GM18870 (cell line): Measurements from ENCODE around the gene PAX6.

ENCODE experiments used
- ATAC-seq: cut with Tn5 transposase; IDR thresholded peaks from one replicate; pipeline ENCODE4 v1.9.1; 2021; ENCODE audit warnings: moderate library complexity; ENCODE audit not compliant: unreplicated experiment

PAX6 gene

DNA sequence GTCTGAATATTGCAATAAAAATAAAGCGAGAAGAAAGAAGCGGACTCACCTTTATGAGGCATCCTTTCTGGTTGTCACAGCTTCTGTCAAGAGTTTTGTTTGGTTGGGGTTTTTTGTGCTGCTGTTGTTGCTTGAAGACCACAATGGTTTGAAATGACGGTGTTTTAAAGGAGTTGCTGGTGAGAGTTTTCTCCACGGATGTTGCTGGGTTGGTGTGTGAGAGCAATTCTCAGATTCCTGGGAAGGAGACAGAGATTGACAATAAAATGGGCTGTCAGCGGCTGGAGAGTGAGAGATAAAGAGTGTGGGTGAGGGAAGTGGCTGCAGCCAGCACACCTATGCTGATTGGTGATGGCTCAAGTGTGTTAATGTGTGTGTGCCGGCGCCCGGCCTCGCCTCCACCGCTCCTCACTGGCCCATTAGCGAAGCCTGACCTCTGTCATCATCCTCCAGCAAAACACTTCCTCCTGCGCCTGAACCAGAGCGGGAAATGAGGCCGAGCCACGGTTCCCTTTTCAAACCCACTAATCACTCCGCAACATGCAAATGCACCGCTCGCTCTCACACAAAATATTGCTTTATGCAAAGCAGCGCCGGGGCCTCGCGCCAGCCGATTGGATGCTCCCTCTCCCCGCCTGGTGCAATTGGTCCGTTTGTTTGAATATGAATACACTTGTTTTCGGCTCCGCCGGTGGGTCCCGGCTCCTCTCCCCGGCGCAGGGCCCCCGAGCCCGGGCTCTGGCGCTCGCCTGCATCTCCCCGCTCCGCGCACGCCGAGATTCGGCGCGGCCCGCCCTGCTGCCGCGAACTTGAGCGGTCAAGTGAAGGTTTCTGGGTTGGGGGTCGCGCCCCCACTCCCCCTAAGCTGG lies at the start of gene PAX6:
Gene PAX6, minus strand, starts transcription at position 544 of the 869 bp plus-strand sequence. CDS start 4,911 bp downstream, outside the sequence.
- ATAC-seq: peak; percentile 77

GRCh38 chr11:31860391-31860790 lies 49.3 kb upstream of the PAX6 start:
- ATAC-seq: no peak

GRCh38 chr11:31856248-31856647 lies 45.1 kb upstream of the PAX6 start:
- ATAC-seq: no peak

- ATAC-seq: no peak
Measured at GRCh38 chr11:31855466-31855865, 44.3 kb upstream of the PAX6 start.

DNA sequence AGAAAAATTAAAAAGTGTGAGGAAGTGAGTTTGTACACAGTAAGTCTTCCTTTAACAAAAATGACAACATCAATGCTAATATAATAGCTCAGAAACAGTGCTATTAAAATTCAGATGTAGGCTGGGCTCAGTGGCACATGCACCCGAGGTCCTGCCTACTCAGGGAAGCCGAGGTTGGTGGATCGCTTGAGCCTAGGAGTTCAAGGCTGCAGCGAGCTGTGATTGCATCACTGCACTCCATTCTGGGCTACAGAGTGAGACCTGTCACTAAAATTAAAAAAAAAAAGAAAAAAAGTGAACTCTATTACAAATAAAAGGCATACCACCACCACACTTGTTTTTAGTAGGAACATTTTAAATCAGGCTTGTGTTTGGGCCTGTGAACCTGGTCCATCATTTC lies 39.2 kb upstream of the PAX6 start:
- ATAC-seq: no peak

- no peak for ATAC-seq
Measured at GRCh38 chr11:31847761-31848160, 36.6 kb upstream of the PAX6 start.

GRCh38 chr11:31845331-31845730 lies 34.2 kb upstream of the PAX6 start:
- no peak for ATAC-seq

DNA sequence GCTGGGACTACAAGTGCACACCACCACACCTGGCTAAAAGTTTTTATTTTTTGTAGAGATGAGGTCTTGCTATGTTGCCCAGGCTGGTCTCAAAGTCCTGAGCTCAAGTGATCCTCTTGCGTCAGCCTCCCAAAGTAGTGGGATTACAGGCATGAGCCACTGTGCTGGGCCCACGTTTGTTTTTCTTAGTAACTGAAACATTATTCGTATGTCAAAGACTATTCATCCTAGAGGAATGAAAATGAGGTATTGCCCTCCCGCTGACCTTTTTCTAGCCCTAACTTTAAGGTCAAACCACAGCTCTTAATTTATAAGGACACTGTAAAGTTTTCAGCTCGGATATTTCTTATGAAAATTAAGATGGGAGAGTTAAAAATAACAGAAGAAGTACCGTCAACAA lies 33.2 kb upstream of the PAX6 start:
- no peak for ATAC-seq

DNA sequence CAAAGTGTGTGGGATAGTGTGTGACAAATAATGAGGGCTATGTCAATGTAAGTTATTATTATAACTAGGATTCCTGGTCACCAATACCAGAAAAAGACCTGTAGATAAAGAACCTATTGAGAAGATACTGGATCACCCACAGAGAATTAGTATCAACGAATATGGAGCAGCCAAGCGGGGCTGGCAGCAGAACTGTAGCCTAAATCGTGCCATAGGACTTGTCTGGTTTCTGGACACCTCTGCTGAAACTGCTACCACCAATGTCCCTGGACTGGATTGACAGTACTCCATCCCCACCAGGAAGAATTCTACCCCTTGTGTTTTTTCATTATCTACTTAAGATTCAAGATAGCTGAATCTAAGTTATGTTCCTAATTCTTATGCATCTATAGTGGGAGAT lies 30.3 kb upstream of the PAX6 start:
- ATAC-seq: no peak

DNA sequence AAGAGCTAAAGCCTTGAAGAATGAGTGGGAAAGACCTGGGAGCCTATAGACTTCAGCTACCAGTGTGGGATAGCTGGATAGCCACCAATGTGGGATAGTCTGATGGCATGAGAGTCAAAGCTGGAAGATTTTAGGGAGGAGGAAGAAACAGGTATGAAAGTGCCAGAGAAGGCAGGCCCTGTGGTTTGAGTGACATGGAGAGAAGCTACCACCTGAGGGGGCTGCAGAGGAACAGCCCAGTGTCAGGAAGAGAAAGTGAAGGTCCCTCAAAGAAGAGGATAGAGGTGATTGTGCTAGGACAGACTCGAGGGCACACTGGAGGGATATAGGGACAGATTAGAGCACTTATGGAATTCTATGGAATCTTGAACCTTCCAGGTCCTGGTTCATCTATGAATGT lies 23.1 kb upstream of the PAX6 start:
- no peak for ATAC-seq

DNA sequence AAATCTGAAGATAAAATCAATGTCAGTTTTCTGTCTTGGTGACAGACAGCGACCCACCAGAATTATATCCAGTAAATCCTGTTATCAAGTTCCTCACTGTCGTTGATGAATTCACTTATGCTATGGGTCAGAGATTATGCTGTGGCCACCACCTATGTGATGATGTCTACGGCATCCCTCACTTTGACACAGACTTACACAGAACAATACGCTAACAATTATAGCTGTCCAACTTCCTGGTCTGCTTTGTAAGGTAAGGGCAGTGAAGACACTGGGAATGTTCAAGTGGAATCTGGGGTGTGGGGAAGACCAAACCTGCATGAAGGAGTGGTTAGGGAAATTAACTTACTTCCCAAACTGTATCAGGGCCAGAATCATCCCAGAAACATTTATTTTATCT lies 19.3 kb upstream of the PAX6 start:
- ATAC-seq: no peak

DNA sequence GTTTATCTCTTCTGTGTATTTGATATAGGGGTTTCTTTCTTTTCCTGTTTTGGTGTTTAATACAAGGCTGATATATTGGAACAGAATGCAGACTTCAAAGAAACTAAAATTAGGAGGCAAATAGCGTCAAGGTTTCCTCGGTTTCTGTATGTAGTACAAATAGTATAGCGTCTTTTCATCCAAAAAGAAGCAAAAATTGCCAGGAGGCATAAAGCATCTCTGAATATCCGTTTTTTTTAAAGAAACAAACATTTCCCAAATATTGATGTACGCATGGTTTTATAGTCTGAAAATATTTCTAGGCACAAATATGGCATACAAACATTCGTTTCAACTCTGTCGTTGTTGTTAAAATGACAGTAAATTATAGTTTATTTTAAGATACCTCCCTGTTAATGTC lies 17.1 kb upstream of the PAX6 start:
- no peak for ATAC-seq

DNA sequence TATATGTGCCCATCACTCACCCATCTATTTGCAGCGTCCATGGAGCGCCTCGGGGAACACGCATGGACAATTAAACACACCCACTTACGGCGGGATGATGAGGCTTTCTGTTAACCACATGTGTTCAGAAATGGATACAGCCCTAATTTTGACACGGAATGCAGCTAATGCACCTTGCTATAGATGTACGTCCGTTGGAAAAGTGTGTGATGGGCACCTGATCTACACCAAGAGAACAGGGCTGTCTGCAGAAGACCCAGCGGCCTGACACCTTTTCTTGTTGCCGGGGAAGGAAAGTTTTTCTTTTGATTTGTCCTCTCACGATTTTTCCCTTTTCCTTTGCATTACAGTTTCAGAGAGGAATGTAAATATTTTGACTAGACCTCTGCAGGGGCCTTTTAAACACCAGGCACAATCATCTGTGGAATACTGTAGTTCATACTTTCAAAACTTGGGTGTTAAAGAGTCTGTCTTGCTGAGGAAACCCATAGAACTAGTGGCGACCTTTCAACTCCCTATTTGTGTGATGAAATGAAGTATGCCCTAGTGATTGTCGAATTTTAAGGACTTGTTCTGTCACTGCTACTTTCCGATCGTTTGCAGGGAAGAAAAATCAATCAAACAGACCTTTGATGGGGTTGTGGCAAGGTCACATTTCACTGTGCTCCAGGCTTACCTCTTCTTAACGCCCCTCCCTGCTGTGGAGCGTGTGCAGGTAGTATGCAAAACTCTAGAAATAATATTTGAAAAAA lies 16.5 kb upstream of the PAX6 start:
- ATAC-seq: no peak

- no peak for ATAC-seq
Measured at GRCh38 chr11:31826536-31827438, 15.7 kb upstream of the PAX6 start.

- no peak for ATAC-seq
Measured at GRCh38 chr11:31825838-31826484, 14.8 kb upstream of the PAX6 start.

- ATAC-seq: no peak
Measured at GRCh38 chr11:31824879-31825837, 14.0 kb upstream of the PAX6 start.

GRCh38 chr11:31824332-31824878 lies 13.3 kb upstream of the PAX6 start:
- ATAC-seq: no peak

DNA sequence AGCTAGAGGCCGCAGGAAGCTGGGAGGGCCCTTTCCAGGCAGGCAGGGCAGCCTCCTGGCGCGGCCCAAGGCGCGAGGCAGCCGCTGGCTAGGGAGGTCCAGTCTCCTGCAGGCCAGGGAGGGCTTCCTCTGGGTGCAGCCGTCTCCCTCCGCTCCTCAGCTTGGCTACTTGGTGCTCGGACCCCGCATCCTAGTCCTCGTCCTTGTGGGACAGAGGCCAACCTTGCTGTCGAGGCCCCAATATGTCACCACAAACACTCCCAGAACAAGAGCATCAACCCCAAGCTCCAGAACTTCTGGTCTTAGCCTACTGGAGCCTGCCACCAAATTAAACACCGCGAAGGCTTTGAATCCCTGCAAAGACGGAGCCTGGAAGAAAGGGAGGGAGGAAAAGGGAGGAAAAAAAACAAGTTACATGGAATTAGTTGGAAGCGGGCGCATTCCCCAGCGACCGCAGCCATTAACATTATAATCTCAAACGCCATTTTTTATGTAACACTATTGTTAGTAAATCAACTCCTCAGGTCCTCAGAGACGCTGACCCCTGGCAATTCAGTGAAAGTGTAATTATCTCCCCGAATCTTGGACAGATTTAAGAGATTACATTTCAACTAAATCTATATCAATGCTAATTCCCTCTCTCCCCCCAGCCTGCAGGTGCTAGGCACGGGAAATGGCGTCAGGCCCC lies 12.7 kb upstream of the PAX6 start:
- no peak for ATAC-seq
